NOMO-1 (cell line): ENCODE data around the gene PLEK.
A peak's percentile ranks its signal among the peaks of the same experiment; 100 is the strongest.

Source experiments
- DNase-seq, 2 experiments: peaks; one replicate each; lab custom pipeline; 2025; ENCODE audit not compliant: unreplicated experiment in 2 of 2; lab: John Stamatoyannopoulos, UW

The PLEK gene

DNA sequence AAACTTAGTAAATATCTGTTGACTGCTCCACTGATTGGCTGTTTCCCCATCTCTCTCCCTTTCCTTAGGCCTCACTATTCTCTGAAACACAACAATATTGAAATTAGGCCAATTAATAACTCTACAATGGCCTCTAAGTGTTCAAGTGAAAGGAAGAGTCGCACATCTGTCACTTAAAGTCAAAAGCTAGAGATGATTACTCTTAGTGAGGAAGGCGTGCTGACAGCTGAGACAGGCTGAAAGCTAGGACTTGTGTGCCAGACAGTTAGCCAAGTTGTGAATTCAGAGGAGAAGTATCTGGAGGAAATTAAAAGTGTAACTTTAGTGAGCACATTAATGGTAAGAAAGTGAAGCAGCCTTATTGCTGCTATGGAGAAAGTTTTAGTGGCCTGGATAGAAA lies 48.4 kb downstream of the PLEK start:
- DNase-seq, result no peak

DNA sequence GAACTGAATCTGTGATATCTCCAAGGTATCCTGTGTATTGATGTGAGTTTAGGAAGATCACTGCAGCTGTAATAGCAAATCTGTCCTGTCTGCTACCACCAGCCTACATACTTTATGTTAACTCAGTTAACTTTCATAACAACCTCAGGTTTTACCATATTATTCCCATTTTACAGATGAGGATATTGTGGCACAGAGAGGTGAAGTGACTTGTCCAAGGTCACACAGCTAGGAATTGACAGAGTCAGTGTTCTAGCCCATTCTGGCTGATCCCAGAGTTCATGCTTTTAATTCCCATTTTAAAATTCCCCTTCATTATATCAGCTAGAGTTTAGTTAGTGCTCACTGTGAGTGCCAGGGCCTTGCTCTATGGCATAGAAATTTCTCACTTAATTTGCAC lies 49.4 kb downstream of the PLEK start:
- no peak for DNase-seq

DNA sequence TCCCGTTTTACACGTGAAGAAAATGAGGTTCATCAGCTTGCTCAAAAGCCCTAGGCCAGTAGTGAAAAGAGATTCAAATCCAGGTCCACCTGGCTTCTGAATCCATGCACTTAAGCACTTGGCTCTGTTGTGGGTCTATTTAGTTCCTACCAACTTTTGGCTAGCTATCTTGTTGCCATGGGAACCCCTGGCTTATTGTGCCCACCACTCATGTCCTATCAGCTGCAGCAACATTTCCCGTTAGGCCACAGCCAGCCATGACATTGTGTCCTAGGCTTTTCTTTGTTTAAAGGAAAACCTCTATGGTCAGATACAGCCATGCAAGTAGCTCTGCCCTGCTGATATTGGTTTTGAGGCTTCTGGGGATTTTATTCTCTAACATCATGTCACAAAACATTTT lies 49.8 kb downstream of the PLEK start:
- DNase-seq, result no peak

GRCh38 chr2:68415521-68415920 lies 50.4 kb downstream of the PLEK start:
- no peak for DNase-seq

- no peak for DNase-seq
Observed at GRCh38 chr2:68416081-68416675, 51.1 kb downstream of the PLEK start.

DNA sequence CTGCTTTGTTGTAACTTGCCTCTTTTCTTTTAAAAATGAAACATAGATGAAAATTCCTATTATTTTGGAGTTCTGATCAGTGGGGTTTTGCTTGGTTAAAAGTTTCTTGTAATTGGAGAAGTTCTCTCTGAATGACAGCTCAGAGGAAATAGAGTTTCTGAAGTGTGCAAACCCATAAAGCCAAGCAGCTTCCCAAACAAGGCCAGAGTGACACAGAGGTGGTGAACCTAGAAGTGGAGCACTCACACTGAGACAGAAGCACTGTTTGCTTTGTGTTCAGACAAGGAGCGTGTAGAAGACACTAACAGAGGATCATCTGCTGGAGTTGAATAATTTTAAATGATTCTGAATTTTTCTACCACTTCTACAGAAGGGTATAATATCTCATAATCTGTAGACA lies 52.8 kb downstream of the PLEK start:
- peak in 1 of 2 experiments; percentile 22 for DNase-seq

DNA sequence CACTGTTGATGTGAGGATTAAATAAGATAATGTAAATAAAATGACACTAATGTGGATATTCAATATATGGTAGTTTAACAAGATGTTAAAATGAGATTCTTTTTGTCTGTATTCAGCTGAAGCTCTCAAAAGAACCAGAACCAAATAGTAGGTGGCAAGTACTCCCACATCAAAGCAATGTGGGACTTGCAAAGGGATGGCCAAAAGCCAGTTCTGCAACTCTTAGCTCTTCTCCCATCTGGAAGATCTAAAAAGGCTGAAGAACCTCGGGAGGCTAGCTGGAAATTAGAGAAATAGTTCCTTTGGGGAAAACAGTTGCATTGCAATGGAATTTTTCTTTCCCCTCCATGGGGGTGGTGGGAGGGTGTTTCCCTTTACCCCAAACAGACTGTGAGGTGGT lies 53.3 kb downstream of the PLEK start:
- no peak for DNase-seq

DNA sequence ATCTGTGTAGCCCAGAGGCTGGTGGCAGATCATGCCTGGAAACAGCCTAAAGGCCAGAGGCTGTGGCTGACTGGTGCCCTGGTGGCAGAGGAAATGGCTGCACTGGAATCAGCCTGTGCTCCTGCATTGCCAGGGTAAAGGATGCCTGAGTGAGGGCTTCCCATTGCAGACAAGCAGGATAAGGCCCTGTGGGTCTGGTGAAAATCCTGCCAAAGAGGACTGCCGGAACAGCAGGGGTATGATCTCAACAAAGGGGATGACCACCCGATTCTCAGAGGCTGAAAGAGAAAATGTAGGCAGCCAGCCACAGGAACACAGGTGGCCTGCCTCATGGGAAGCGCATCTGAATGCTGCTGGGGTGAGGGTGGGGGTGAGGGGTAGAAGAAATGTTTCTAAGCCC lies 53.8 kb downstream of the PLEK start:
- no peak for DNase-seq

DNA sequence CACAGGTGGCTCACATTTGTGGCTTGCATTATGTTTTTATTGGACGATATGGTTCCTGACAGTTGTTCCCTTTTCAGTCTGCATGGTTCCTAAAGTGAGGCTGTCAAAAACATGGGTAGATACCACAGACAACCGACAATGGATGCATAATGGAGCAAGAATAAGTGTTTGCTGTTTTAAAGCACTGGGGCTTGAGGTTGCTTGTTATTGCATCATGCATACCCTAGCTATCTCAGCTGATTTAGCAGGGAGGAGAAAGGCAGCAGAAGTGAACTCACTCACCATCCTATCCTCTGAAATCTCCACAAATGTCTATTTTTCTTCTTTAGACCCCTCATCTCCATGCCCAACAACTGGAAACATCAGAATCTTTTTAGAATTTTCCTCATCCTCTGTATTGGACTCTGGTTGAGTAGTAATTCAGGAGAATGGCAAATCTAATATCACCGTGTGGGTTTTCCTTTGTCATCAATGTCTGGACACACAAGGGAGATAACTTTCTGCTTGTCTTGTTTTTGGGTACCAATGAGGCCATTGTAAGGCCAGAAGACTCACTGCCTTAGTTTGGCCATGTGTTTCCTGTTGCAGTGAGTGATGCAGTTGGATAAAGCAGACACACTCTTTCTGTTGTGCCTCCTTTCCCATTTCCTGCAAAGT lies 55.3 kb downstream of the PLEK start:
- DNase-seq, result peak; percentile 85 to 91

- DNase-seq, result peak; percentile 94 to 99
Observed at GRCh38 chr2:68423966-68424650, 59.0 kb downstream of the PLEK start.

GRCh38 chr2:68425503-68425902 lies 60.4 kb downstream of the PLEK start:
- no peak for DNase-seq

DNA sequence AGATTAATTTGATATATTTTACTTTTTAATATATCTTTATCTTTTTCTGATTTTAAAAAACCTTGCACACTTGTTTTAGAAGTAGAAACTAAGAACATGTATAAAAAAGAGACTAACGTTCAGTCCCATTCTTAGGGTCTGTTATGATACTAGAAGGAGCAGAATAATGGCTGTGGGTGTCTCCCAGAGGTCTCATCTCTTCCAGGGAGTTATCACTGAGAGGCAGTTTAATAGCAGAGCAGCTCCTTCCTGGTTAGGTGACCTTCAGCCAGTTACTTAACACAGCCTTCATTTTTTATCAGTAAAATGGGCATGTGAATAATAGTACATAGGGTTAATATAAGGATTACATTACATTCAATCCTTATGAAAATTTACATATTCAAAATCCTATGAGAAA lies 61.4 kb downstream of the PLEK start:
- DNase-seq, result no peak

- DNase-seq, result peak; percentile 79 to 87
Observed at GRCh38 chr2:68426848-68427579, 61.9 kb downstream of the PLEK start.

DNA sequence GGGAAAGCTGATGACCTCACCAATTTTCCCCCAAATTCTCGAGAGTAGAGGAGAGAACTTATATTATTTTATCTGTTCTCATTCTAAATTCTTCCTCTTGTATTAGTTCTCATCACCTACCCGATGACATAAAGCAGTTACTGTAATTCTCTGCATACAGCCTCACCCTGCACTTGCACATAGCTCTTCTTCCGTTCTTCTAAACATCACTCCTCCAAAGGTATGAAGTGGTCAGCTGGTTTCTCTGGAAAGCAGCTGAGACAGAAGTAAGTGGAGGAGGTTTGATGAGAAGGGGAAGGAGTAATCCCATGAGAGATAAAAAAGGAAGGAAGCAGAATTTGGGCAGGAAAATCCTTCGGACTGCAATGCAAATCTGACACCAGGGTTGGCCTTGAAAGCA lies 63.0 kb downstream of the PLEK start:
- DNase-seq, result peak in 1 of 2 experiments; percentile 22

GRCh38 chr2:68428746-68429145 lies 63.7 kb downstream of the PLEK start:
- no peak for DNase-seq

- no peak for DNase-seq
Observed at GRCh38 chr2:68429311-68429826, 64.3 kb downstream of the PLEK start.

DNA sequence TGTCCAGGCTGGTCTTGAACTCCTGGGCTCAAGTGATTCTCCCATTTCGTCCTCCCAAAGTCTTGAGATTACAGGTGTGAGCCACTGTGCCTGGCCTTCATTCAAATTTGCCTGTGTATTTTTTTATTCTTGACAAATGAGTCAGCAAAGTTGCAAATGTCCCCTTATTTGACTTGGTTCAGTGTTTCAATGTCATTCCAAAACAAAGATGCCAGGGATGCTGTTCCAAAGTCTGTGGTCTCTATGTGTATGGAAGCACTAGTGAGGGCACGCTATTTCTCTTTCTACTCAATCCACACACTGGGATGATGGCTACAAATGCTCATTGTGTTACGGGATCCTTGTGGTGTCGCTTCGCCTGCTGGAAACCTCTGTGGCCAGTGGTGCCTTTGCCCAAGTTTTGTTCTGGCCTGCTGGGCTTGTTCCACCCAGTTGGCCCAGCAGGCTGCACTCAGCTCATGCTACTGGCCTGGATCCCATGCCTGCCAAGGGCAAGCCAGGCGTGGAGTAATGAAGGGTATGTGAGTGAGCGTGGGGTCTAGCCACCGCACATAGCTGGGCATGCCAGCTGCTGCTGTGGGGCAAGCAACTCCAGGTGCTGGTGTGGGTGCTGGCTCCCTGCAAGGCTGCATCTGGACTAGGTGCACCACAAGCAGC lies 66.4 kb downstream of the PLEK start:
- no peak for DNase-seq

DNA sequence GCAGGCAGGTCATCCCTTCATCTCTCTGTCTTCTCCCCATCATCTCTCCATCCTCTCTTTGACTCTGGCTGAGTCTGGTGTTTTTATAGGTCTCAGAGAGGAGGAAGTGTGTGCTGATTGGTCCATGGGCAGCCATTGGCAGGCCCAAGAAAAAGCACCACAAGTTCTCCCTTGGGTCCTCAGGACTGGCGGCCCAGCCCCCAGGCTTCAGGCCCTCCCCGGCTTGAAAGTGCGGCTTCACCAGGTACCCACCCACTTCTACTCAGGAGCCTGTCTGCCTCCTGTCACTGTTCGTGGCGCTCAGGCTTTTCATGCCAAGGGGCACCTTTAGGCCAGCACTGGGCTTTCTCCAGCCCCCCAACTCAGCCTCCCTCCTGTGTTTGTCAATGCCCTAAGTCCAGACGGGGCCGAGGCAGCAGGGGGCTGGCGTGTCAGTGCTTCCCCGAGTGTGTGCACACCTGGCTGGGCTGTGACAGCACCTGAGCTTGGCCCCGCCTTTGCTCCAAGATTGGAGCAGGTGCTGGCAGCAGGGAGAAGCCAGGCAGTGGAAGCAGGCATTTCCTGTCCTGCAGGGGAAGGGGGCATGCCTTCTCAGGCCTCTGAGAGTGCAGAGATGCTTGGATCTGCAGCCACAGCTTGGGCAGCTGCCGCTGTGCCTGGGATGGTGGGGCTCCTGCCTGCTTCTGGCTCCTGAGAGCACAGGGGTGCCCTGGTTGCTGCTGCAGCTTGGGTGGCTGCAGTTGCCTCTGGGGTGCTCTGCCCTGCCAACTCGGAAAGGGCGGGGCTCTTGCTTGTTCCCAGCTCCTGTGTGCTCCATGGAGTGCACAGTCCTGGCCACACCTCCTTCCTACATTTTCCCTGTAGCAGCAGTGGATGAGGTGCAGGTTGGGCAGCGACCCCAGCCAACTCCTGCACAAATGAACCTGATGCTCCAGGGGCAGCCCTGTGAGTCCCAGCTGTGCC lies 67.9 kb downstream of the PLEK start:
- no peak for DNase-seq

GRCh38 chr2:68434981-68435380 lies 69.9 kb downstream of the PLEK start:
- DNase-seq, result peak in 1 of 2 experiments; percentile 60

DNA sequence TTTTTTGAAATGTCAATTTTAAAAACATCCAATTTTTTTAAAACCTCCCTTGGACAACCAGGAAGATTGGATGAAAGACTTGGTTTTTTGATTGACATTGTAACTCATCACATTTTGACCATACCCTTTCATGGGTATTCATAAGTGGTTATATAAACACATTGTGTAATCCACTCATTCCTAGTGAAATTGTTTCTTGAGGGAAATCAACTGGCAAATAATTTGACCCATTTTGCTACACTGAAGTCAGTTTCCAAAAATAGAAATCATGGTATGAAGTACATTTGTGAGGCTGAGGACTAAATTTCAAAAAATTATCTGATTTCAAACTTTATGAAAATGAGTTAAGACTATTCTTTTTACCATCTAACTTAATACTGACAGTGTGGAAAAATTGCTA lies 70.5 kb downstream of the PLEK start:
- DNase-seq, result no peak
